Right lobe of liver (tissue), 4 donors: ENCODE results near the gene HS3ST1.

Experiments
- CTCF ChIP-seq, 4 donors: fragments of 200-600 bp in 3 of 4; fragments of 450-650 bp in 1 of 4; IDR thresholded peaks; one replicate each; pipeline versions ENCODE4 v1.5.1 to v1.8.0; 2016 to 2022; ENCODE audit warnings: antibody characterized with exemption in 4 of 4, mild to moderate bottlenecking in 2 of 4
- POLR2A ChIP-seq: fragments of 450-650 bp; IDR thresholded peaks from one replicate; pipeline ENCODE4 v1.6.1; 2017; ENCODE audit warnings: antibody characterized with exemption, mild to moderate bottlenecking
- donor health status: DM: no; HTN: no; CAD: no.
- donor health status: DM: no; HTN: no; CAD: no.
- donor health status: DM: no; HTN: yes; CAD: no.

GRCh38 chr4:11368701-11369115 lies 60.0 kb downstream of the HS3ST1 start:
- no peak for TF ChIP-seq CTCF (IDR thresholded peaks at IDR 0.05)
- no peak for TF ChIP-seq POLR2A
